CD4-positive, alpha-beta T cell (primary cell): ENCODE measurements around the gene NUB1. TPM values are rescaled to one million over a fixed set of nuclear protein-coding genes. Genes with fewer than 3 reads are reported as not detected.

Source experiments
- ATAC-seq: fragments of 200-7000 bp; cut with Tn5 transposase; one replicate; pipeline ENCODE4 v1.10.0; 2022; ENCODE audit warnings: mild to moderate bottlenecking; ENCODE audit not compliant: poor library complexity
- CTCF ChIA-PET: fragments of 350-600 bp; sonication (Branson Sonifier 250); formaldehyde crosslinking; loops from one replicate; lab custom pipeline; 2021; ENCODE audit warnings: antibody characterized with exemption, inconsistent platforms; lab: Charles Lee
- POLR2A ChIA-PET: fragments of 350-600 bp; sonication (Branson Sonifier 250); formaldehyde crosslinking; loops from one replicate; lab custom pipeline; 2021; ENCODE audit warnings: antibody characterized with exemption, inconsistent platforms; lab: Charles Lee
- DNase-seq, 14 experiments: peaks; one replicate each; pipeline ENCODE4 v3.0.0-alpha.2; 2013 to 2020; ENCODE audit warnings: mixed read lengths in 2 of 14
- H3K27ac ChIP-seq, 2 donors: one replicate each; pipeline versions ENCODE4 v1.5.1 to v1.7.0; 2013; ENCODE audit warnings: low read length in 2 of 2, low read depth in 1 of 2, mild to moderate bottlenecking in 1 of 2
- H3K27me3 ChIP-seq, 2 experiments: 1 replicate in 1 of 2; 2 replicates in 1 of 2; pipeline versions ENCODE4 v1.6.1 to v1.7.0; 2013; ENCODE audit warnings: low read length in 2 of 2, control low read depth in 1 of 2, mild to moderate bottlenecking in 1 of 2, moderate library complexity in 1 of 2; ENCODE audit not compliant: insufficient read depth in 2 of 2, control insufficient read depth in 1 of 2
- H3K36me3 ChIP-seq: one replicate; pipeline ENCODE4 v1.6.1; 2013; ENCODE audit warnings: low read length, control low read depth; ENCODE audit not compliant: insufficient read depth
- H3K4me1 ChIP-seq: one replicate; pipeline ENCODE4 v1.6.1; 2013; ENCODE audit warnings: low read length, control low read depth; ENCODE audit not compliant: insufficient read depth
- H3K4me3 ChIP-seq: one replicate; pipeline ENCODE4 v1.5.1; 2013; ENCODE audit warnings: mild to moderate bottlenecking, low read length, moderate library complexity
- H3K9me3 ChIP-seq, 2 experiments: 1 replicate in 1 of 2; 2 replicates in 1 of 2; pipeline versions ENCODE4 v1.6.1 to v1.7.0; 2013; ENCODE audit warnings: low read length in 2 of 2, mild to moderate bottlenecking in 2 of 2, control low read depth in 1 of 2, moderate library complexity in 1 of 2; ENCODE audit not compliant: control insufficient read depth in 1 of 2, insufficient read depth in 1 of 2
- H3K27ac Mint-ChIP-seq: one replicate; pipeline ENCODE4 v1.8.0; 2020; ENCODE audit warnings: mixed read lengths
- H3K27me3 Mint-ChIP-seq: one replicate; pipeline ENCODE4 v1.8.0; 2021; ENCODE audit warnings: mixed read lengths
- H3K36me3 Mint-ChIP-seq: one replicate; pipeline ENCODE4 v1.8.0; 2021; ENCODE audit warnings: low read depth, mixed read lengths
- H3K4me1 Mint-ChIP-seq: one replicate; pipeline ENCODE4 v1.8.0; 2021; ENCODE audit warnings: low read depth, mixed read lengths
- H3K4me3 Mint-ChIP-seq: one replicate; pipeline ENCODE4 v1.8.0; 2020; ENCODE audit warnings: mild to moderate bottlenecking, mixed read lengths
- H3K9me3 Mint-ChIP-seq: one replicate; pipeline ENCODE4 v1.8.0; 2020; ENCODE audit warnings: mixed read lengths
- intact Hi-C, 2 experiments: fragments of 100-400 bp; cut with DNase I in 1 of 2; cut with micrococcal nuclease in 1 of 2; formaldehyde crosslinking; loops; one replicate each; pipeline versions ENCODE4 v1.15.1 to v1.9.0; 2023 to 2025; cut with DNase I, micrococcal nuclease
- total RNA-seq, 174 experiments: library from RNA in 2 of 174; stranded (reverse) in 2 of 174; gene quantifications; one replicate each; pipeline ENCODE4 v1.2.3 and lab custom pipeline; 2021 to 2026
- TF ChIP-seq, protein P1 (sequence below): fragments of 200-600 bp; IDR thresholded peaks from one replicate; pipeline ENCODE4 v1.8.0; 2022; ENCODE audit warnings: antibody characterized with exemption, mild to moderate bottlenecking

Gene NUB1
- total RNA-seq, 2 experiments from 2014 or later = 86.0 to 90.4 TPM

GRCh38 chr7:151308256-151308655 is 33.4 kb upstream of the NUB1 start:
- ChIA-PET CTCF (no interaction called here), POLR2A (no interaction called here)
- peaks cover 8 to 11% of the 10 kb centered on the region in 2 experiments for H3K9me3 ChIP-seq
- peaks cover 20 to 23% of the 10 kb centered on the region in 2 experiments for H3K27me3 ChIP-seq
- DNase-seq (no peak), ATAC-seq (no peak)
- Mint-ChIP-seq H3K4me1 (peaks cover 8% of the 10 kb centered on the region), H3K27me3 (peaks cover 26% of the 10 kb centered on the region), H3K36me3 (no peaks in the 10 kb centered on the region), H3K9me3 (no peaks in the 10 kb centered on the region), H3K4me3 (no peak overlapping the region), H3K27ac (no peak overlapping the region)
- no peaks in the 10 kb centered on the region for H3K36me3 ChIP-seq
- no peak overlapping the region for H3K4me3 ChIP-seq
- H3K27ac ChIP-seq = no peak overlapping the region
- intact Hi-C loops = no loop called here
- TF ChIP-seq, protein P1, sequence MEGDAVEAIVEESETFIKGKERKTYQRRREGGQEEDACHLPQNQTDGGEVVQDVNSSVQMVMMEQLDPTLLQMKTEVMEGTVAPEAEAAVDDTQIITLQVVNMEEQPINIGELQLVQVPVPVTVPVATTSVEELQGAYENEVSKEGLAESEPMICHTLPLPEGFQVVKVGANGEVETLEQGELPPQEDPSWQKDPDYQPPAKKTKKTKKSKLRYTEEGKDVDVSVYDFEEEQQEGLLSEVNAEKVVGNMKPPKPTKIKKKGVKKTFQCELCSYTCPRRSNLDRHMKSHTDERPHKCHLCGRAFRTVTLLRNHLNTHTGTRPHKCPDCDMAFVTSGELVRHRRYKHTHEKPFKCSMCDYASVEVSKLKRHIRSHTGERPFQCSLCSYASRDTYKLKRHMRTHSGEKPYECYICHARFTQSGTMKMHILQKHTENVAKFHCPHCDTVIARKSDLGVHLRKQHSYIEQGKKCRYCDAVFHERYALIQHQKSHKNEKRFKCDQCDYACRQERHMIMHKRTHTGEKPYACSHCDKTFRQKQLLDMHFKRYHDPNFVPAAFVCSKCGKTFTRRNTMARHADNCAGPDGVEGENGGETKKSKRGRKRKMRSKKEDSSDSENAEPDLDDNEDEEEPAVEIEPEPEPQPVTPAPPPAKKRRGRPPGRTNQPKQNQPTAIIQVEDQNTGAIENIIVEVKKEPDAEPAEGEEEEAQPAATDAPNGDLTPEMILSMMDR = no peak
- peaks cover 13% of the 10 kb centered on the region for H3K4me1 ChIP-seq

- ChIA-PET CTCF (no interaction called here), POLR2A (no interaction called here)
- Histone ChIP-seq H3K4me1 (peaks cover 8% of the 10 kb centered on the region), H3K4me3 (no peak overlapping the region), H3K9me3 (peaks cover 8% of the 10 kb centered on the region in 2 experiments), H3K27me3 (peaks cover 17 to 20% of the 10 kb centered on the region in 2 experiments), H3K36me3 (no peaks in the 10 kb centered on the region), H3K27ac (no peak overlapping the region)
- DNase-seq (no peak), ATAC-seq (no peak)
- intact Hi-C loops = no loop called here
- Mint-ChIP-seq H3K27ac (no peak overlapping the region), H3K4me3 (no peak overlapping the region), H3K36me3 (no peaks in the 10 kb centered on the region), H3K27me3 (peaks cover 22% of the 10 kb centered on the region), H3K9me3 (no peaks in the 10 kb centered on the region), H3K4me1 (peaks cover 8% of the 10 kb centered on the region)
- TF ChIP-seq, protein P1 = no peak
Measured at GRCh38 chr7:151308791-151309190, 32.8 kb upstream of the NUB1 start.

- peaks cover 18% of the 10 kb centered on the region for H3K27me3 Mint-ChIP-seq
- intact Hi-C loops = no loop called here
- peaks cover 8% of the 10 kb centered on the region for H3K4me1 Mint-ChIP-seq
- Histone ChIP-seq H3K4me3 (no peak overlapping the region), H3K27me3 (peaks cover 14 to 19% of the 10 kb centered on the region in 2 experiments), H3K27ac (no peak overlapping the region), H3K4me1 (peaks cover 7% of the 10 kb centered on the region), H3K9me3 (peaks cover 7 to 8% of the 10 kb centered on the region in 2 experiments), H3K36me3 (no peaks in the 10 kb centered on the region)
- ChIA-PET POLR2A (no interaction called here), CTCF (no interaction called here)
- no peak overlapping the region for H3K4me3 Mint-ChIP-seq
- TF ChIP-seq, protein P1 = no peak
- H3K36me3 Mint-ChIP-seq = no peaks in the 10 kb centered on the region
- no peak for ATAC-seq
- H3K27ac Mint-ChIP-seq = no peak overlapping the region
- no peaks in the 10 kb centered on the region for H3K9me3 Mint-ChIP-seq
- DNase-seq = no peak
Measured at GRCh38 chr7:151309311-151309710, 32.3 kb upstream of the NUB1 start.
